NCI-H187 treated with DMSO at 0.1 percent for 48 hours (cell line): ENCODE results near the gene UNC5CL.
A peak's percentile ranks its signal among the peaks of the same experiment; 100 is the strongest.

Experiments
- DNase-seq: peaks from one replicate; lab custom pipeline; 2025; lab: John Stamatoyannopoulos, UW

UNC5CL gene, protein sequence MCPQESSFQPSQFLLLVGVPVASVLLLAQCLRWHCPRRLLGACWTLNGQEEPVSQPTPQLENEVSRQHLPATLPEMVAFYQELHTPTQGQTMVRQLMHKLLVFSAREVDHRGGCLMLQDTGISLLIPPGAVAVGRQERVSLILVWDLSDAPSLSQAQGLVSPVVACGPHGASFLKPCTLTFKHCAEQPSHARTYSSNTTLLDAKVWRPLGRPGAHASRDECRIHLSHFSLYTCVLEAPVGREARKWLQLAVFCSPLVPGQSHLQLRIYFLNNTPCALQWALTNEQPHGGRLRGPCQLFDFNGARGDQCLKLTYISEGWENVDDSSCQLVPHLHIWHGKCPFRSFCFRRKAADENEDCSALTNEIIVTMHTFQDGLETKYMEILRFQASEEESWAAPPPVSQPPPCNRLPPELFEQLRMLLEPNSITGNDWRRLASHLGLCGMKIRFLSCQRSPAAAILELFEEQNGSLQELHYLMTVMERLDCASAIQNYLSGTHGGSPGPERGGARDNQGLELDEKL

DNA sequence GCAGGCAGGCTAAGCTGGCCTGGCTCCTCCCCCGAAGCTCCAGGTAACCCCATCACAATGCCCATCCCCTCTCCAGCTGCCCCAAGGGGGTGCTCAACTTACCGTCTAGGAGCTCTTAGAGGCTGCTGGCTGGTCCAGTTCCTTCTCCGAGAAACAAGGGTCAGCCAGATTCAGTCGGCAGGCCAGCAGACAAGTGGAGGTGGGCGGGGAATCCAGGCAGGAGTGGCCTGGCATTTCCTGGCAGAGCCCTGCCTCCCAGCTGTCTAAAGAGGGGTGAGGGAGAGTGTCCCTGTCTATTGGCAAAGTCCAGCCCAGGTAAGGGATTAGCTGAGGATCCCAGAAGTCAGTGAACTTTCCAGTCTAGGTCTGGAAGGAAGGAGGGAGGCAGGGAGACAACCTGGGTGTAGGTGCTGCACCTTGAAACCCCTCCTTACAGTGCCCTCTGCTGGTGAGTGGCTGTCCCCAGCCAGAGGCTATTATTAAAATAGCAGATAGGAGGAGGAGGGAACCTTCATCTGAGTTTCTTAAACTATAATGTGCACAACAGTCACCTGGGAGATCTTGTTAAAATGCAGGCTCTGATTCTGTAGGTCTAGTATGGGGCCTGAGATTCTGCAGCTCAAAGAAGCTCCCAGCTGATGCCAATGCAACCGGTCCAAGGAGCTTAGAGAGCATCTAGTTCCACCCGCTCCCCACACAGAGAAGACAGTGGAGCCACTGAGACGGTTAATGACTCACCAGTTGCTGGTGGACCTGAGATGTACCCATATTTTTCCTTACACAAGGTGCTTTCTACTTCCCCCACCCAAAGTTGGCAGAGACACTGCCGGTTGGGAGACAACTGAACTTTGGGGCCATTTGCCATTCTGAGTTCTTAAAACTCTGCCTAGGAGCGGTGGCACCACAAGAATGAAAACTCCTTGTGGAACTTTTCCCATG, at the start of gene UNC5CL:
UNC5CL (minus strand) TSS at position 162 of the 939 bp plus-strand sequence. CDS start 4,147 bp downstream, outside the sequence.
- DNase-seq = no peak

GRCh38 chr6:41088451-41088850, 49.4 kb upstream of the UNC5CL start:
- DNase-seq = no peak

DNA sequence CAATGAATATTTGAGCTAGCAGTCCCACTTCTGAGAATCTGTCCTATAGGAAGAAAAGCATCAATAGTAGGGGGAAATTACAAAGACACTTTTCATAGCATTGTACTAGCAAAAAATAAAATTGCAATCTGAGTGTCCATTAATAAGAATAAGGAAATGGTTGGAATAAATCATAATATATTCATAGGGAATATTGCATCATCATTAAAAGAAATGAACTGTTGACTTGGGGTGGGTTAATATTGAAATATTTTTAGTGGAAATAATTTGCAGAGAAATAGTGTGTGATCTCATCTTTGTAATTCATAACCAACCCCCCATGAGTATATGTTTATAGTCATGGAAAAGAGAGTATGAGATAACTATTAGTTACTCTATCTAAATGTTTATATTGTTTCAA, 46.2 kb upstream of the UNC5CL start:
- no peak for DNase-seq

GRCh38 chr6:41083072-41083471, 44.1 kb upstream of the UNC5CL start:
- DNase-seq = no peak

- no peak for DNase-seq
Observed at GRCh38 chr6:41080621-41081020, 41.6 kb upstream of the UNC5CL start.

GRCh38 chr6:41079080-41079479, 40.1 kb upstream of the UNC5CL start:
- DNase-seq = no peak

- no peak for DNase-seq
Observed at GRCh38 chr6:41078101-41078500, 39.1 kb upstream of the UNC5CL start.

DNA sequence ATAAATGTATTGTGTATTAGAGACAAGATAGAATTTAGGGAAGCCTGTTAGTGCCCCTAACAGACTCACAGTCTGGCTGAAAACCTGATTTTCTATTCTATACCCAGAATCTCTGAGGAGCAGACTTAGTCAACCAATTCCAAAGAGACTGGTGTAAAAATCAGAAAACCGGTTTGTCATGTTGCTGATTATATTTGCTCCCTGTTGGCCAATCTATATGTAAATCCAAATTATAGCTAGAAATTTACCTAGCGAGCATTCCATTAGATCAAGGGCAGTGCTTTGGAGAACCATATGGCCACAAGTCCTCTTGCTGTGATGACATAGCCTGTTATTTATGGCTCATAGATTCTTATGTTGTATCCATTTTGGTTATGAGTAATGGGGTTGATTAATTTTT, 38.5 kb upstream of the UNC5CL start:
- no peak for DNase-seq

DNA sequence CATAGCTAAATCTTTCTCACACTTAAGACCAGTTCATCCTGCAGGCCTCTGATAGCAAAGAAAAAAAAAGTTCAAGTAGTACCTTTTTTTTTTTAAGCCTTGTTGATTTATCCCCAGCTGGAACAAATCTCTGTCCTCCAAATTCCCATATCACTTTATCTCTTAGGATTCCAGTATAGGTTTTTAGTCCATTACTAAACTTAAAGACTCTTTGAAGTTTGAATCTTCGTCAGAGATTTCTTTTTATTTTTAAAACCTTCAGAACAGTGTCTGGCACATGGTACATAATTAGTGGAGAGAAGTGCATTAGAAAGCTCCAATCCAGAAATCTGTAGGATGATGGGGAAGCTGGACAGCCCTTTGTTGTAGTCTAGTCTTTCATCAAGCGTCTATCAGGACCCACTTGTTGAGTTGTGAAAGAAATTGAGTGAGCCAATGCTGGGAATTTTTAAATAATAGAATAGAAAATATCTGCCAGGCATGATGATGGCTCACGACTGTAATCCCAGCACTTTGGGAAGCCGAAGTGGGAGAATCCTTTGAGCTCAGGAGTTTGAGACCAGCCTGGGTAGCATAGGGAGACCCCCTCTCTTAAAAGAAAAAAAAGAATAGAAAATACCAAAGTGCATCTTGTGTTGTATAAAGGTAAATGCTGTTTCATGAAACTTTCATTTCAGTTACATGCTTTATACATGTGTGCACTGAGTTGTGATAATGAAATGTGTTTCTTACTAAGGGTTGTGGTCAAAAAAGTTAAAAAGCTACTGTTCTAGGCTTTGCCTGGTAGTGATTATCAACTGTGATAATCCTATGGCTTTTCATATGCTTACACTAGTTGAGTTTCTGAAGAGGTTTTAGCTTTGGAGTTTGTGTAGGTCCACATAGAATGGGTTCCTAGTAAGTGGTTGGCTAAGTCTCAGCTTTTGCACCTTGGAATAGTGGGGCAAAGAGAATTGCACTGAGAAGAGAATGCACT, 36.9 kb upstream of the UNC5CL start:
- no peak for DNase-seq

DNA sequence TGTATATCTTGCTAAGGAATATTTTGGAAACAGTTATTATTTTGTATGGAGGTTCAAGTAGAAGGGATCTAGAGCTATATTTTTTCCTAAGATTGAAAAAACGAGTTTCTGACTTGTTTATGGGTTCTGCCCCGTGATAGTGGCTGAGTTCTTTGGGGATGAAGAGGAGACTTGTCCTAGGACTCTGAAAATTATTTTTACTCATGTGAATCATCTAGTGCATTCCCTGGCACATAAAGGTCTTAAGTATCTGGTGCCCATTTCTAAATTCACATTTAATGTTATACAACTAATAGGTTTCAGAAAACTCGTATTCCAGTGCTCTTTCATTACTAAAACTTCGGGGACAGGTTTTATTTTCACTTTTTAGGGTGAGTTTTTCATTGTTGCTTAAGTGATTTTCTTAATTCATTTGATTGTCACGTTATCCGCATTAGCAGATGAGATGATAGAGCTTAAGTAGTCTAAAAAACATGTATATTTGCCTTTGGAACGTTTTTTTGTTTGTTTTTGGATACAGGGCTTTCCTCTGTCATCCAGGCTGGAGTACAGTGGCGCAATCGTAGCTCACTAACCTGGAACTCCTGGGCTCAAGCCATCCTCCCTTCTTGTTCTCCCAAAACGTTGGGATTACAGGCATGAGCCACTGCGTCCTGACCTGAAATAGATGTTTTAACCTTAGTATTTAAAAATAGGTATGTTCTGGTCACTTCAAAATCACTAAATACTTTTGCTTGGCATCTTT, 35.8 kb upstream of the UNC5CL start:
- no peak for DNase-seq

DNA sequence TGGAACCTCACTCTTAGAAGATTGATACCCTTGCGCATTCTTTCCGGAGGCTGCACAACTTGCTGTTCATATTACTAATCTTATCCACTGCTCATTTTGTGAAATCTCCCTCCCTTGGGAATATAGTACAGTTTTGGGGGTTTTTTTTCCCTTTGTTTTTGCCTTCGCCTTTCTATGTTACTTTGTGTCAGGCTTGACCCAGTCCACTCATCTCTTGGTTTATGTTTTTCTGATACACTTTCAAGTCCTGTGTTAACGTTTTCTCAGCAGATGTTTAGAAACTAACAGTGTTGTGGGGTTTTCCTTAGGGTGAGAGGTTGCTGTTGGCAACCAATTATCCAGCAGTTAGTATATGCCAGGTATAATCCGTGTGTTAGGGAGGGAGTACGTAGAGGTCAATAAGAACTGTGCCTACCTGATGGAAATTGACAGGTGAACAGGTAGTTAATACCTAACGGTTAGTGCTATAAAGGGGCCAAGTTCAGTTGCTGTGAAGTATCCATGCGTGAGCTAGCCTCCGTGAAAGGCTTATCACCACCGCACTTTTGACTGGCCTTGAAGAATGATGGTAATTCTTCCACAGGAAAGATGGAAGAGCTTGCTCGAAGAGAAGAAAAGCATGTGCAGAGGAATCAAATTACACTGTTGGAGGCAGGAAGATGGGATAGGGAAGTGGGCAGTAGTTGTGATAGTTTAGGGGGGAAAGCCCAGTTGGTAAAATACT, 35.1 kb upstream of the UNC5CL start:
- no peak for DNase-seq

DNA sequence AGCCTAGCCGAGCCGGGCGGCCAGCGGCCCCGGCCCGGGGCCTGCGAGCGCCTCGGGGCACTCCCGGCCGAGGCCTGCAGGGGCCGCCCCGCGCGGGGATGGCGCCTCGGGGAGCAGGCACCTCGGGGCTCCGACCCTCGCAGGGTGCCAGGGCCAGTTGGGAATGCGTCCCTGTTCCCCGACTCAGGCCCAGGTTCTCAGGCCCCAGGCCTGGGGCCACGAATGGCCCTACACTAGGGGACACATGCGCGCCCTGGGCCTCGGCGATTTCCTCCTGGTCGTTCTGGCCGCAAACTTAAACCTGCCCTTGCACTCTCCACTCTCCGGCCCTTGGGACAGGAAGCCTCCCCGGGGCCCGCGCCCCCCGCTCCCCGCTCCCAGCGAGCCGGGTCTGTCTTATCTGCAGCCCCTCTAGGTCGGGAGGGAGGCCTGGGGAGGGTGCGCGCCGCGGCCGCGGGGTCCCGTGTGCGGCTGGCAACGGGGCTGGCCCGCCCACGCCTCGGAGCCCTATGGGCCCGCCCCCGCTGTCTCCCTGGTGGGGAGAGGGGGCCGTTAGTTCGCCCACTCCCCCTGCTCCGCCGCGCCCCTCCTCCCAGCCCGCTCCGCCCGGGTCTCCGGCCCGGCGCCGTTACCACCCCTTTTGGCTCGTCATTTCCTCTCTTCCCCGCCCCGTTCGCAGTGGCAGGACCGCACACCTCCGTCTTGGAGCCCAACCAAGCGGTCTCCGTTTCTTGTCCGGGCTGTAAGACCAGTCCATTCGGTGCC, 34.4 kb upstream of the UNC5CL start:
- no peak for DNase-seq

- no peak for DNase-seq
Observed at GRCh38 chr6:41072836-41073202, 33.8 kb upstream of the UNC5CL start, which contains the start of gene NFYA. NFYA (plus strand) TSS chr6:41072974; CDS start chr6:41079090, 6,116 bp downstream.

DNA sequence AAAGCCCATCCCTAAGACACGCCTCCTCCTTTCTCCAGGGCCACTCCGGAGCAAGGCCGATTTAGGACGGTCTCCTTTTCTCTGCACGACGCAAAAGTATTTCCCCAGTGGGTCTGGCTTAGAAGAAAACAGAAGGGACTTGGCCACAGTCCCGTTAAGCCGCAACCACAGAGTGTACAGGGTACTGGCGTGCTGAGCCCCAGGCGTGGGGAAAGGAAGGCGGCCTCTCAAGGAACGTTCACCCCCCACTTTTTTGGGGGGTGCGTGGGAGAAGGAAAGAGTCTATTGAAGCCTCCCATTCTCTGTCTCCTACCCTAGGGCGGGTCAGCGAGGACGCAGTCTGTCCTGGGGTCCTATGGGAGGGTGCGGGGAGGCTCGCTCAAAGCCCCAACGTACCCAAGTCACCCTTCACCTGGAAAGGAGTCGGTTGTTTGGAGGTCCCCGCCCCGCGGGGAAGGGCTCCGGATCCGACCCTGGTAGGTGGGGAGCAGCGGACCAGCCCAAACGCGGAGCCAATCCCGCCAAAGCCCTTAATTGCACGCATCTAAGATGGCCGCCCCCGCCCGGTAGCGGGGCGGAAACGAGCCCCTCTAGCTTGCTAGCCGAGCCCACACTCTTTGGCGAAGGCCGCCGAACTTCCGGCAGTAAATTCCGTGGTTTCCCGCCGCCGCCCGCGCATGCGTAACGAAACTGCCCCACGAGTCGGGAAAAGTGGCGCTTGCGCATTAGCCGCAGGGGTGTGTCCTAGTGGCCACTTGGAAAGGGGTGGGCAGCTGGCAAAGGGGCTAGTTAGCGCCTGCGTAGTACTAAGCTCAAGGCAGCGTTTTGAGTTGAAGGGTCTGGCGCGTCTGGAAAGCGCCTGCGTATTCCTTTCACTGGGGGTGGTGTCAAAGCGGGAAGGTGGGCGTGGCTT, 33.2 kb upstream of the UNC5CL start, which contains the start of gene OARD1:
OARD1 (minus strand) TSS at position 434 of the 913 bp plus-strand sequence. CDS start 722 bp downstream, outside the sequence.
- peak; percentile 97 for DNase-seq

DNA sequence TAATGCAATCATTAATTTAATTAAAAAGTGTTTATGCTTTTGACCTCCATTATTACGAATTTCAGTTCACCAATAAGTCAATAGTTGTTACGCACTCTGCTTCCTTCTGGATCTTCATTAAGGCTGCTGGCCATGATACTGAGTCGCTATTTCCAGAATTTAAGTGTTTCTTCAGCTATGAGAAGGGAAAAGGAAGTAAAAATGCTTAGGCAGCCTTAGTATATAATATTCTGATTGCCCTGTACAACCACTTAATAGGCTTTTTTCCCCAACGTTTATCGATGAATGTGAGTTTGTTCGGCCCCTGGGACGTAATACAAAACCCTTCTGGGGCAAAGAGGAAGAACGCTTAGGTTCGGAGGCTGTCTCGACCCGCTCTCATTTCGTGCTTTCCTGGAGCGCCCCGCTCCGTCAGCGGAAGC, 32.5 kb upstream of the UNC5CL start:
- DNase-seq = peak; percentile 30

GRCh38 chr6:41066867-41067304, 27.9 kb upstream of the UNC5CL start:
- DNase-seq = no peak

- DNase-seq = no peak
Observed at GRCh38 chr6:41065550-41066026, 26.6 kb upstream of the UNC5CL start.

DNA sequence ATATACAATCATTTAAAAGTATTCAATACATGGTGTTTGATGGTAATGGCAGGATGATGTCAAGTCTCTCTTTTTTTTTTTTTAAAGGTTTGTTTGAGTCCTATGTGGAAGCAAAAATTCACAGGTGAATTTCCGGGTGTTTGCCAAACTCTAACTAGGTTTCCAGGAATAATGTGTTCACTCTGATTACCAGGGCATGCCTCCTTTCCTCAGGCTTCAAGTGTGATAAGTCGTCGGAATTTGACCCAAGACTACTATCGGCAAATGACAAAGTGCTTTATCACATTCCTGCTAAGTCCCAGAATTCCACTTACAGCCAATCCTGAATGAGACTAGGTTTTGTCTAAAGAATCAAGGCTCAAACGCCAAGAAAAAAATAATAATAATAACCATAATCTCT, 25.8 kb upstream of the UNC5CL start:
- no peak for DNase-seq
